ENCODE results near the gene CAMP.

CAMP gene

GRCh38 chr3:48214225-48214624 is 9.1 kb upstream of the CAMP start:
- DNase-seq (ENCODE audit: low read depth): no peak

- no peak for DNase-seq (ENCODE audit: low read depth)
Measured at GRCh38 chr3:48215019-48215418, 8.3 kb upstream of the CAMP start.

GRCh38 chr3:48215466-48215865 is 7.8 kb upstream of the CAMP start:
- no peak for DNase-seq (ENCODE audit: low read depth)

GRCh38 chr3:48215876-48216275 is 7.4 kb upstream of the CAMP start:
- DNase-seq (ENCODE audit: low read depth): no peak

GRCh38 chr3:48217449-48217848 is 5.8 kb upstream of the CAMP start:
- no peak for DNase-seq (ENCODE audit: low read depth)

GRCh38 chr3:48218537-48218936 is 4.8 kb upstream of the CAMP start:
- no peak for DNase-seq (ENCODE audit: low read depth)

- peak; percentile 18 for DNase-seq (ENCODE audit: low read depth)
Measured at GRCh38 chr3:48219543-48219942, 3.8 kb upstream of the CAMP start.

GRCh38 chr3:48220746-48221145 is 2.5 kb upstream of the CAMP start:
- no peak for DNase-seq (ENCODE audit: low read depth)

GRCh38 chr3:48225587-48225986 is 2.3 kb downstream of the CAMP start:
- DNase-seq (ENCODE audit: low read depth): no peak

GRCh38 chr3:48226939-48227338 is 3.6 kb downstream of the CAMP start:
- no peak for DNase-seq (ENCODE audit: low read depth)

- DNase-seq (ENCODE audit: low read depth): no peak
Measured at GRCh38 chr3:48232232-48232631, 8.9 kb downstream of the CAMP start.

GRCh38 chr3:48232734-48233133 is 9.4 kb downstream of the CAMP start:
- DNase-seq (ENCODE audit: low read depth): no peak

GRCh38 chr3:48233542-48233941 is 10.2 kb downstream of the CAMP start:
- DNase-seq (ENCODE audit: low read depth): no peak

GRCh38 chr3:48236531-48236930 is 13.2 kb downstream of the CAMP start:
- DNase-seq (ENCODE audit: low read depth): no peak

GRCh38 chr3:48238531-48239085 is 15.3 kb downstream of the CAMP start:
- DNase-seq (ENCODE audit: low read depth): no peak

- DNase-seq (ENCODE audit: low read depth): no peak
Measured at GRCh38 chr3:48240000-48240963, 17.0 kb downstream of the CAMP start.

- DNase-seq (ENCODE audit: low read depth): no peak
Measured at GRCh38 chr3:48241796-48242455, 18.6 kb downstream of the CAMP start.

GRCh38 chr3:48243886-48244285 is 20.6 kb downstream of the CAMP start:
- DNase-seq (ENCODE audit: low read depth): no peak

GRCh38 chr3:48244461-48244860 is 21.2 kb downstream of the CAMP start:
- no peak for DNase-seq (ENCODE audit: low read depth)

- no peak for DNase-seq (ENCODE audit: low read depth)
Measured at GRCh38 chr3:48245136-48245535, 21.8 kb downstream of the CAMP start.

- peak; percentile 44 for DNase-seq (ENCODE audit: low read depth)
Measured at GRCh38 chr3:48247401-48247811, 24.1 kb downstream of the CAMP start.

GRCh38 chr3:48248095-48248850 is 25.0 kb downstream of the CAMP start:
- DNase-seq (ENCODE audit: low read depth): peak; percentile 9
